ENCODE data around the gene DOK4.
"Not testable (repeated sequence)": the region's sequence is repeated elsewhere in the genome, so short reads cannot be mapped to it uniquely, and the experiment has no call there.

DOK4 gene

DNA sequence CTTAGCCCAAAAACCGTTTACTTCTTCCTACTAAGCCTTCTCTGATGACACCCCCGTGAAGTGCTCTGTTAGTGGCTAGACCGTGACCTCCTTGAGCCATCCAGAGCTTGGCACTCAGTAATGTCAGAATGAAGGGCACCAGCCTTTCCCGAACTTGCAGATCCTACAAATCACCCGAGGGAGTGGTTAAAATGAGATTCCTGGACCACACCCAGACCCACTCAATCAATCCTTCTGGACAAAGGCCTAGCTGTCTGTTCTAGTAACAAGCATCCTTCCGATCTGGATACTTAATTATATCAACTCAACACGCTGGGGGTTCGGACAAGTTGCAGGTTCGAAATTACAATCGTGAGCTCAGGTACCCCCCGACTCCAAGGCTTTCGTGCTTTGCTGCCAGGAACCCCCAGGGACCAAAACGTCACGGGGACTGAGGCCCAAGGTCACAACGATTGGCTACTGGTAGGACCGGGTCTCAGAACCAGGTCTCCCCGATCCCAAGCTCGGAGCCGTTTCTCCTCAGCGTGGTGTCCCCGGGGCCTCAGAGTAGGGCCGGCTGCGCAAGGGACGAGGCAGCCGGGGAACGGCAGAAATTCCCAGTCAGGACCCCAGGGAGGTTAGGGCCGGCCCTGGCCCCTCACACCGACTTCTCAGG, 39.6 kb downstream of the DOK4 start:
- no peak for DNase-seq (ENCODE audit: low read depth, low spot score)

DNA sequence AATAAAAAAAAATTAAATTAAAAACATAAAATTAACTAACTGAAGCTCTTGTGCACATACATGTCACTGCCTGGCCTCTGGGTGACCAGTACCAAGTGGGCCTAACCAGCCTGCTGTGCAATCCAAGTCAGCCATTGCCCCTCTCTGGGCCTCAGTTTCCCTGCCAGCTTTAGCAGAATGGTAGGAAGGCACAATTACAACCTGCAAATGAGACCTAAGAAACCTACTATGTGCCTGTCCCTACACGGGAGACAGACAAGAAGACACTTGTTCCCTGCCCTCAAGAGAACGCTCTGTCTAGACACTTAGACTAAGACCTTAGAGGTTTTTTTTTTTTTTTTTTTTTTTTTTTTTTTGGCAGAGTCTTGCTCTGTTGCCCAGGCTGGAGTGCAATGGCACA, 40.8 kb downstream of the DOK4 start:
- no peak for DNase-seq (ENCODE audit: low read depth, low spot score)

DNA sequence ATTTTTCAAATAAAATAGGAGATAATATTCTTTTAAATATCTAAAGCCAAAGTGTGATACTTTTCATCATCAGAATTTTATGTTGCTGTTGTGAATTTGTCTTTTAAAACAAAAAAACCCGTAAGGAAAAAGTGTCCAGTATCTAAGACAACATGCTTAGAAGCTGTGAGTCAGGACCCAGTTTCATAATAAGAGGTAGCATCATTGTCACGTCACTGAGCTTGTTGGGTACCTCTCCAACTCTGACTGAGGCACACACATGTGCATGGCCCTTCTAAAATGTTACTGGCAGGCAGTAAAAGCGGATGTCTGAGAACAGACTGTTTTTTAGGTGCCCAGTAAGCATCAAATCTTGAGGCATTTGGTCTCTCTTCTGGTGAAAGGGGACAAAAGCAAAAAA, 41.6 kb downstream of the DOK4 start:
- no peak for DNase-seq (ENCODE audit: low read depth, low spot score)

- DNase-seq (ENCODE audit: low read depth, low spot score): not testable (repeated sequence)
These were observed 45.7 kb downstream of the DOK4 start for GRCh38 chr16:57440551-57440950.

DNA sequence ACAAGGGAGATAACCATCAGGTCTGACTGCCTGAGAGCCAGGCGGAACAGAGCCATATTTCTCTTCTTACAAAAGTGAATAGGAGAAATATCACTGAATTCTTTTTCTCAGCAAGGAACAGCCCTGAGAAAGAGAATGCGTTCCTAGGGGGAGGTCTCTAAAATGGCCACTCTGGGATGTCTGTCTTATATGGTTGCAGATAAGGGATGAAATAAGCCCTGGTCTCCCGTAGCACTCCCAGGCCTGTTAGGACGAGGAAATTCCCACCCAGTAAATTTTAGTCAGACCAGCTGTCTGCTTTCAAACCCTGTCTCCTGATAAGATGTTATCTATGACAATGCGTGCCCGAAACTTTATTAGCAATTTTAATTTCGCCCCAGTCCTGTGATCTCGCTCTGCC, 46.3 kb downstream of the DOK4 start:
- not testable (repeated sequence) for DNase-seq (ENCODE audit: low read depth, low spot score)

DNA sequence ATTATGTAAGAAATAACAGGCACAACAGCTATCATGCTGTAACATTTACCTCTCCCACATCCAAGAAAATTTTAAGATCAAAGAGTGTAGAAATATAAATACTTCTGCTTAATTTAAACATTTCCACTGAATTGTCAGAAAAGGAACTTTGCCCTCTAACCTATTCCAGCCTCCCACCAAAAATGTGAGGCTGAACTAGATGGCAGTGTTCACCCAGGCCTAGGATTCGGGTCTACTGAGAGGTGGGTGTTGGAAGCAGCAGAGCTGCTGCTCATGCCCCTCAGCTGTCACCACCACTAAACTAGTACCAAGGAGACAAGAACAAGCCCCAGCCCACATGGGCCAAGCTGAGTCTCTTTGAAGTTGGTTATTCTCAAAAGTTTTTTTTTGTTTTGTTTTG, 50.5 kb downstream of the DOK4 start:
- no peak for DNase-seq (ENCODE audit: low read depth, low spot score)

- DNase-seq (ENCODE audit: low read depth, low spot score): no peak
These were observed 52.3 kb downstream of the DOK4 start for GRCh38 chr16:57434003-57434402.

GRCh38 chr16:57432989-57433388, 53.3 kb downstream of the DOK4 start:
- DNase-seq (ENCODE audit: low read depth, low spot score): no peak

GRCh38 chr16:57432505-57432904, 53.8 kb downstream of the DOK4 start:
- no peak for DNase-seq (ENCODE audit: low read depth, low spot score)

DNA sequence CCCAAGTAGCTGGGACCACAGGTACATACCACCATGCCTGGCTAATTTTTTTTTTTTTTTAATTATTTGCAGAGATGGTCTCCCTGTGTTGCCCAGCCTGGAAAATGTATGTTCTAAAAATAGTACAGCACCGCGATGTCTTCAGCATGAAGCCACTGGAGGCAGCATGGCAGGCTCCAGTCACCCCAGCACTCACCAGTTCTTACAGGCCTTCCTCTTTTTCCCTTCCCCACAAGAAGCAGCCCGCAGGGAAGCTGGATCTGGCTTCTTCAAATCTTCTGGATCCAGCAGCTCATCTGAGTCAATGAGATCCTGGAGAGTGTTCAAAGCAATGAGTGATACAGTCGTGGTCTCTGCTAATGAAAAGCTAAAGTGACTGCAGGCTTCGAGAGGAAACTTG, 55.3 kb downstream of the DOK4 start:
- DNase-seq (ENCODE audit: low read depth, low spot score): no peak

DNA sequence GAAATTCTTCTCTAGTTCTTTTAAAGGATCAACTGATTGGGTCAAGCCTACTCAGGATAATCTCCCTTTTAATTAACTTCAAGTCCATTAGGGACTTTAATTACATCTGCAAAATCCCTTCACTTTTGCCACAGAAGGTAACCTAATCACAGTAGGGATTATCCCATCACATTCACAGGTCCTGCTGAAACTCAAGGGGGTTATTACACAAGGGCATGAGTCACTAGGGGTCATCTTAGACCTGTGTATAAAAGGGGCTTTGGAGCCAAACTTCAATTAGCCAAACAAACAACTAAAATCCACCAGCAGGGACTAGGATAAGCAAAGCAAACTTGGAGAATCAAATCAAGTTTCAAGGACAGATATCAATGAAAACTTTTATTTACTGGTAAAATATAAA, 58.5 kb downstream of the DOK4 start:
- no peak for DNase-seq (ENCODE audit: low read depth, low spot score)

DNA sequence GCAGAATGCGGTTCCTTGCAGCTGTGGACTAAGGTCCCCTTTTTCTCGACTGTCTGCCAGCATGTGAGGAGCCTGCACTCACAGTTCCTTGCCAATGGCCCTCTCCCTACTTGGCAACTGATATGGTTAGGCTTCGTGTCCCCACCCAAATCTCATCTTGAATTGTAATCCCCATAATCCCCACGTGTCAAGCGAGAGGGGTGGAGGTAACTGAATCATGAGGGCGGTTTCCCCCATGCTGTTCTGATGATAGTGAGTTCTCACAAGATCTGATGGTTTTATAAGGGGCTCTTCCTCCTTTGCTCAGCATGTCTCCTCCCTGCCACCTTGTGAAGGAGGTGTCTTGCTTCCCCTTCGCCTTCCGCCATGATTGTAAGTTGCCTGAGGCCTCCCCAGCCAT, 59.0 kb downstream of the DOK4 start:
- no peak for DNase-seq (ENCODE audit: low read depth, low spot score)

DNA sequence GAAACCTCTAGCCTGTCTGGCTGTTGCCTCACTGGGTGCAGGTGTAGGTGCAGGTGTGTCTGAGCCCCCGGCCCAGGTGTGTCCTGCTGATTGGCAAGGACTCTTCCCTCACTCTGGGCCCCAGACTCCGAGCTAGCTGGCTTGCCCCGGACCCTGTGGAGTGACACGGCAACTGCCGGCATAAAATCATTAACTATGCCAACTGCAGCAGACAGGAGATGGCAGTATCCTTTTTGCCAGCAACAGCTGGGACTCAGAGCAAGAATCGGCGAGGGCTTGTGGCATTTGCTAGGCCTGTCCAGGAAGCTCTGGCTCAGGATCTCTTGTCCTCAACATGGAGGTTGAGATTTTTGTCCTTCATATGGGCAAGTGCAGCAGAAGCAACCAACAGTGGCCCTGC, 59.9 kb downstream of the DOK4 start:
- no peak for DNase-seq (ENCODE audit: low read depth, low spot score)

DNA sequence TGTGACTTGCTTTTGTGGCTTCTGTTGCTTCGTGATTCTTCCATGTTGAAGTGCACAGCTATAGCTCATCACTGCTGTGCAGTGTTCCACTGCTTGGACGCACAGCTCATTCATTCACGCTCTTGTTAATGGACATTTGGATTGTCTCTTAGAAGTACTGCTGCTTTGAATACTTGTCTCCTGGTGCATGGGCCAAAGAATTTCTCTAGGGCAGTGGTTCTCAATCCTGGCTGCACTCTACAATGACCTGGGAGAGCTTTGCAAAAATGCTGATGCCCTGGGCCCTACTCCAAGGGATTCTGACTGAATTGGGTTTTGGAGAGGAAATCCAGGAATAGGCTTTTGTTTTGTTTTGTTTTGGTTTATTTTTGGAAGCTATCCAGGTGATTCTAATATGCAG, 61.7 kb downstream of the DOK4 start:
- no peak for DNase-seq (ENCODE audit: low read depth, low spot score)

- no peak for DNase-seq (ENCODE audit: low read depth, low spot score)
These were observed 63.1 kb downstream of the DOK4 start for GRCh38 chr16:57423152-57423551.

DNA sequence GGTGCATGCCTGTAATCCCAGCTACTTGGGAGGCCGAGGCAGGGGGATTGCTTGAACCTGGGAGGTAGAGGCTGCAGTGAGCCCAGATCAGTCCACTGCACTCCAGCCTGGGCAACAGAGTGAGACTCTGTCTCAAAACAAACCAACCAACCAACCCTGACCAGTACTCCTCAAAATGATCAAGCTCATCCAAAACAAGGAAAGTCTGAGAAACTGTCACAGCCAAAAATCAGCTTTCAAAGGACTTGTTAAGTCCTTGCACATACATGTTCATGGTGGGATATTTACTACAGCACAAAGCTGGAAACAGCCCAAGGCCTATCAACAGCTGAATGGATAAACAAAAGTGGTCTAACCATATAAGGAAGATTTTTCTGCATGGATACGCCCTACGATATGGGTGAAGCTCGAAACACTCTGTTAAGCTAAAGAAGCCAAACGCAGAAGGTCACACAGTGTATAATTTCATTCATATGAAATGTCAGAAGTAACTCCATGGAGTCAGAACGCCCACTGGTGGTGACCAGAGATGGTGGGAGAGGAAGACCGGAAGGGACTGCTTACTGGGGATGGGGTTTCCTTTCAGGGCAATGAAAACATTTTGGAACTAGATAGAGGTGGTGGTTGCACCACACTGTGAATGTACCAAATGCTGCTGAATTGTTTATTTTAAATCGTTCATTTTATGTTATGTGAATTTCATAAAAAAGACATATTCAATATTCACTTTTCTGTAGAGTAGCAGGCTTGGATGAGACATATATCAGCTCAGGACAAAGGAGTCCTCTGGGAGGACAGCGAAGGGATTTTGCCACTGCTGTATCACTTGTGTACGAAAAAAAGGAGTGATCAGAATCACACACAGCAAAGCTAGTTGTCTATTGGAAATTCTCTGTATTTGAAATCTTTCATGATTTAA, 64.0 kb downstream of the DOK4 start:
- DNase-seq (ENCODE audit: low read depth, low spot score): no peak
